Ammon's horn (tissue), 1 donor: ENCODE measurements around the gene ASIC5.
"Not testable (repeated sequence)": the region's sequence is repeated elsewhere in the genome, so short reads cannot be mapped to it uniquely, and the experiment has no call there.

ENCODE experiments used
- DNase-seq: peaks from one replicate; pipeline ENCODE4 v3.0.0-alpha.2; 2016; ENCODE audit warnings: low spot score

ASIC5 gene

DNA sequence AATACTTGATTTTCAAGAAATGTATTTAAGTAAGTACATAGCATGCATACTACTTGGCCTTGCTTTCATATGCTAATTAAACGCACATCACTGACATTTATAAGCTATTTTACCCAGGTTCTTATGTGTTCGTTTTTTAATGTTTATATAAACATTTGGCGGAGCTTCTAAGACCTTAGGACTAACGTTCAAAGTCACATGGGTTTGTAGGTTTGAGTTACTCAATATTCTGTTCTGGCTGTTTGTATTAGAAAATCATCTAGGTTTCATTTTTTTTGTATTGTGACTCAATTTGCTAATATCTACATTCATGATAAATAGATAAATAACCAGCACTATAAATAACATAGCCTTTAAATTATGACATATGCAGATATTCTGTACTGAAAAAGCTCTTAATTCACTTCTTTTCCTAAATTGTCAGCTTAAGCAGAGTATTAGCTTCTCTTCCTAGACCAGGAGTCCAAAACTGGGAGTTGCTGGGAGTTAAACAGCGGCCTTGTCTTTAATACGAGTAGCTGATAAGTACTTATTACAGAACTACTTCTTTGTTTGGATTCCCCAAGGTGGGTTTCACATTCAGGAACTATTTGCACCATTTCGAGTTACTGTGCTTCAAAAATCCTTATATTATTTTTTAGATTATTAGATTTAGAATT, 65.3 kb downstream of the ASIC5 start:
- no peak for DNase-seq

DNA sequence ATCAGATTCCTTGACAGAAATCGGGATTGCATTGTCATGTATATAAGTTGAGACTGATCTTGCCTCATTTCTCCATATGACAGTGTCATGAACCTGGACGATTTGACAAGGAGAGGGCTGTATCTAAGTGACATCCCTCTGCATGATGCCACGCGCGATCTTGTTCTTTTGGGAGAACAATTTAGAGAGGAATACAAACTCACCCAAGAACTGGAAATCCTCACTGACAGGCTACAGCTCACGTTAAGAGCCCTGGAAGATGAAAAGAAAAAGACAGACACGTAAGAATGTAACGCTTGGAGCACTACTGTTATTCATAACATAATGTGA, 66.3 kb downstream of the ASIC5 start:
- no peak for DNase-seq

GRCh38 chr4:155799116-155799793, 66.8 kb downstream of the ASIC5 start:
- no peak for DNase-seq

- DNase-seq: not testable (repeated sequence)
Observed at GRCh38 chr4:155797581-155797980, 68.5 kb downstream of the ASIC5 start.

DNA sequence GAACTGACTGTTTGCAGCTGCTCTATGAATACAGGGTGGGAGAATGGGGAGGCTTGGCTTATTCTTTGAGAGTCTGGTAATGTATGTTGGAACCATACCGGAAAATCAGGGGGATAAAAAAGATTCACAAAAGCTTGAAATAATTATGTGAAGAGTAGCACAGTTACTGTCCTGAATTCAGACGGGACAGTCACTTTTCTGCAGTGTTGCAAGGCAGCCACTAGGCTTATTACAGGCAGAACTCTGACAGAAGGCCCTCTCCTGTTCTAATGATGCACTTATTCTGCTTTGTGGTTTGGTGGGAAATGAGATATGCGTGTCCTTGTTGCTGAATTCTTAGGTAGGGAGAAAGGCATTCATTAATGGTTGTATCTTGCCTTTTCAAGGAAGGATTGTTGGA, 70.1 kb downstream of the ASIC5 start:
- DNase-seq: no peak

DNA sequence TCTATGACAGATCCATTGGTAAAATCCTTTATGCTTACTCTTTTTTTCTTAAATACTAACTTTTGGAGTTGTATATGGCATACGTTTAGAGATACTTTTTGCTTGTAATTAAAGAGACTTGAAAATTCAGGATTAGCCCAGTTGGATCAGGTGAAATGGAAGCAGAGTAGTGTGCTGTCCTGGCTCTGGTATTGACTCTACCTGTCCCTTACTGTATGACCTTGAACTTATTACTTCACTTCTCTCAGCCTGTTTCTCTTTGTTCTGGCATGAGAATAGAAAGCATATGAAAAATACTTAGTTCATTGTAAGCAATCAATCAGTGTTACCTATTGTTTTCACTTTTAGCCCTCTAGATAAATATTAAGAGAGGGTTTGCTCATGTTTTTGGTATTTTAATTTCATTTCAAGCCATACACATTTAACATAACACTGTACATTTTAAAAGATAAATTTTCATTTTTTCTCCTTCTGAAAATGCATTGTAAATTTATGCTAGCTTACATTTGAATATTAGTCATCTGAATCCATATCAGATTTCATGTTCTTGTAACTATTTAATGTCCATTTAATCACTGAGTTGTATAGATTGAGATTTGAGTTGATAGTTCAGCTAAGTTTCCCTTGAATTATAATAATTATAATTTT, 71.4 kb downstream of the ASIC5 start:
- DNase-seq: no peak

GRCh38 chr4:155789982-155790381, 76.1 kb downstream of the ASIC5 start:
- DNase-seq: no peak

DNA sequence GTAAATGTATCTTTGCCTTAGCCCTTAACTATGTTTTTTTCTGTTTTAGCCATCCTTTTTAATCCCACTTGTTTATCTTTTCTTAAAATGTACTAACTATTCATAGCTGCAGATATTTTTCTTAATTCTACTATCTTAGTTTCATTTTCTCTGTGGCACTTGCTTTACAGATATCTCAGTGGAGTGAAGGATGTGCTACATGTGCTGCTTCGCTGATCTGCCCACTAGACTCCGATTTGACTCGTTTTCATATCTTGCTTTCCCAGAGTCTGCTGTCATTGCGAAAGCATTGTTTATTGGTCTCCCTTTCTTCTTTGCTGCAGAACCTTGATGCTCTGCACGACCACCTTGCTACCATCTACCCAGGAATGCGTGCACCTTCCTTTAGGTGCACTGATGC, 76.7 kb downstream of the ASIC5 start:
- no peak for DNase-seq

DNA sequence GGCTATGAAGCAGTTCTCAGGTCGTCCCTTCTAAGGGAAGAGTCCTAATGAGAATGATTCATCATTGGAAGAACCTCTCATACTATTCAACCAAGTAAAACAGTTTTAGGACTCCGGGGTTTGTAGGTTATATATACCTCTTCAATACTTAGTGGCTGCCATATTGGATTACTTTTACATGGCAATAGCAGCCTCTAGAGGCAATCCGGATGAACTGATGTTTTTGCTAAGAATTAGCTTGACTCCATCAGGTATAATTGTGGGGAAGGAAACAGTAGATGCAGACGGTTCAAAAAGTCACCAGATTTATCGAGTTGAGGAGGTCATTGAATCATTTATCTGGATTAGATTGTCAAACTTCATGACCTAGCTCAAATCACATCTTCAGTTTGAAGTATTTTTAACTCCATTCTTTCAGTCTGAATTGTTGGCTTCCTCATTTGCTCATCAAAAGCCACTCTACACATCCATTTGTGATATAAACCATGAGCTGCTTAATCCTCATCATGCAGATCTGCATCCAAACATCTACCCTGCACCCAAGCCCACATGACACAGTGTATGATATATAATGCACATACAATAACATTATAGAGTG, 78.9 kb downstream of the ASIC5 start:
- DNase-seq: peak; percentile 41

DNA sequence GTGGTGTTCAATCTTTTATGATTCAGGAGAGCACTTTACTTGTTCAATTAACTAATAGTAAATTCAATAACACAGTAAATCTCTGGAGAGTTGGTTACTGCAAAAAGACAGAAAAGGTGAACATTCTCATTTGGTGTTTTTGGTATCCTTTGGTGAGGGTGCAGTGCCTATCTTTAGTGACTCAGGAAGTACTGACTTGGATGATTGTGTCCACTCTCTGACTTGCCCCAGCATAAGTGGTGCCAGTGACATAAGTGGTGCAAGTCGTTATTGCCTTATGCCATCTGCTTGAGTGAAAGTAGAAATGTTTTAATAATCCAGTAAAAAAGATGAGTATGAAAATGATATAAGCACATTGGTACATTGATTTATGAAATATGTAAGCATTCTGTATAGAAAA, 80.2 kb downstream of the ASIC5 start:
- DNase-seq: no peak

GRCh38 chr4:155784637-155785036, 81.4 kb downstream of the ASIC5 start:
- DNase-seq: no peak

DNA sequence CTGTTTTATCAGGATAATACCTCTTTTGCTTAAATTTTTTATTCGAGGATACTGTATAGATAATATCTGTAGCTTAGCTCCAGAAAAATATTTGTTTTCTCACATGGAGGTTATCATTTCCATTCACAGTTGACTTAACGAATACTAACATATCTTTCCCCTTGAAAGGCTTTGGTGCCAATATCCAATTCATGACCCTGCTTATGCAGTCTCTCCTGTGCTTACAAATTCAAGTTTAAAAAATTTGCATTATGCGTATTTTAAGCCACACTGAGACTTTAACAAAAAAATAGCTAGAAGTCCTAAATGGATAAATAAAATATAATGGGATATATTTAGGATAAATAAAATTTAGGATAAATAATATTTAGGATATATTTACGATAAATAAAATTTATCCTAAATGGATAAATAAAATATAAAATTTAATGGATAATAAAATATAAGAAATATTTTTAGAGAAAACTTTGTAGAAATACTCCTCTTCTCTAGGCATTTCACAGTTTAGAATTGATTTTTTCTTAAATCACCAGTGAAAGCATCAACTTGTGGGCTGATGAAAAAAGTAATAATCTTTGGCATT, 84.7 kb downstream of the ASIC5 start:
- DNase-seq: no peak

GRCh38 chr4:155780775-155781174, 85.3 kb downstream of the ASIC5 start:
- no peak for DNase-seq
